ENCODE results near the gene ZNF778. TPM values are rescaled to one million over a fixed set of nuclear protein-coding genes. Genes with fewer than 3 reads are reported as not detected.

ZNF778 gene
- total and polyA plus RNA-seq, 2 of the 13 experiments (the other 11 are each of a cell fraction or from before 2014, with no cell fraction given) = 3.8 to 7.2 TPM

DNA sequence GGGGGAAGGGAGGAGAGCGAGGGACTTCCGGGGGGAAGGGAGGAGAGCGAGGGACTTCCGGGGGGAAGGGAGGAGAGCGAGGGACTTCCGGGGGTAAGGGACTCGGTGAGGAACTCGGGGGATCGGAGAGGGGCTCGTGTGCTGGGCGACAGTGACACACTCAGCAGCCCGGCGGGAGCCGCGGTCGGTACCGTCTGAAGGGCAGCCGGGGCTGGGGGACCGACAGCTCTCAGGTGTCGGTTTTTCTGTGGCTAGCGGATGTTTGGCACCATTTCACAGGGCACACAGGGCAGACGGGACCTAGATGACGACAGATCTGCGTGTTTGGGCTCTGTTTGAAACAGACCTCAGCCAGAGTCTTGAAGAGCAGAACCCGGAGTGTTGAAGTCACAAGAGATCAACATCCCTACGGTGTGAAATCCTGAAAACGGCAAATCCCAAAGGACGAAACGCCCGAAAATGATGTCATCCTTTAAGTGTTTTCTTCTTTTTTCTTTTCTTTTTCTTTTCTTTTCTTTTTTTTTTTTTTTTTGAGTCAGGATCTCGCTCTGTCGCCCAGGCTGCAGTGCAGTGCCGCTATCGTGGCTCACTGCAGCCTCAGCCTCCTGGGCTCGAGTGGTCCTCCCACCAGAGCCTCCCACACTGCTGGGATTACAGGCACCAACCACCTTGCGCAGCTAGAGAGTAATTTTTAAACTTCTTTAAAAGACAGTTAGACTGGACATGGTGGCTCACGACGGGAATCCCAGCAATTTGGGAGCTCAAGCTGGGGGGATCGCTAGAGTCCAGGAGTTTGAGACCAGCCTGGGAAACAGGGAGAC lies 23.9 kb downstream of the ZNF778 start (continued):
- TF ChIP-seq FOXK2 (IDR thresholded peaks at IDR 0.05) (no peak), ZFP62 (CRISPR knock-in tag; IDR thresholded peaks at IDR 0.05) (no peak), ZNF713 (CRISPR knock-in tag; IDR thresholded peaks at IDR 0.05) (0 out of 2 replicates have a peak, but pooled peaks have one; percentile 26), ZNF446 (CRISPR knock-in tag; IDR thresholded peaks at IDR 0.05) (no peak), ZNF770 (CRISPR knock-in tag; IDR thresholded peaks at IDR 0.05) (peak; percentile 91), ZNF30 (CRISPR knock-in tag; IDR thresholded peaks at IDR 0.05) (no peak), ZNF577 (CRISPR knock-in tag; IDR thresholded peaks at IDR 0.05; ENCODE audit: borderline replicate concordance, low read depth) (no peak), ZNF362 (CRISPR knock-in tag; IDR thresholded peaks at IDR 0.05; ENCODE audit: borderline replicate concordance) (peak; percentile 55; the same call in 1 of the 2 replicates), ZFAT (CRISPR knock-in tag; conservative IDR thresholded peaks at IDR 0.05) (no peak), ZKSCAN5 (CRISPR knock-in tag; IDR thresholded peaks at IDR 0.05) (peak; percentile 17; the same call in 1 of the 2 replicates), PATZ1 (CRISPR knock-in tag; IDR thresholded peaks at IDR 0.05) (peak; percentile 82), REXO4 (CRISPR knock-in tag; IDR thresholded peaks at IDR 0.05; ENCODE audit: borderline replicate concordance) (no peak), ZNF841 (CRISPR knock-in tag; IDR thresholded peaks at IDR 0.05; ENCODE audit: borderline replicate concordance) (no peak), CENPT (CRISPR knock-in tag; IDR thresholded peaks at IDR 0.05; ENCODE audit: low read depth) (no peak), BORCS8-MEF2B (CRISPR knock-in tag; IDR thresholded peaks at IDR 0.05) (peak; percentile 85), KAT8 (CRISPR knock-in tag; IDR thresholded peaks at IDR 0.05) (peak; percentile 98), ZNF674 (CRISPR knock-in tag; IDR thresholded peaks at IDR 0.05; ENCODE audit: low read depth) (no peak), ARNT2 (CRISPR knock-in tag; IDR thresholded peaks at IDR 0.05; ENCODE audit: low read depth) (peak; percentile 63), NFKBIZ (CRISPR knock-in tag; IDR thresholded peaks at IDR 0.05) (peak; percentile 78; the same call in 1 of the 2 replicates)
- TF ChIP-seq, protein P1, sequence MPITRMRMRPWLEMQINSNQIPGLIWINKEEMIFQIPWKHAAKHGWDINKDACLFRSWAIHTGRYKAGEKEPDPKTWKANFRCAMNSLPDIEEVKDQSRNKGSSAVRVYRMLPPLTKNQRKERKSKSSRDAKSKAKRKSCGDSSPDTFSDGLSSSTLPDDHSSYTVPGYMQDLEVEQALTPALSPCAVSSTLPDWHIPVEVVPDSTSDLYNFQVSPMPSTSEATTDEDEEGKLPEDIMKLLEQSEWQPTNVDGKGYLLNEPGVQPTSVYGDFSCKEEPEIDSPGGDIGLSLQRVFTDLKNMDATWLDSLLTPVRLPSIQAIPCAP (CRISPR knock-in tag; IDR thresholded peaks at IDR 0.05; ENCODE audit: low read depth) = no peak
- TF ChIP-seq, protein P2, sequence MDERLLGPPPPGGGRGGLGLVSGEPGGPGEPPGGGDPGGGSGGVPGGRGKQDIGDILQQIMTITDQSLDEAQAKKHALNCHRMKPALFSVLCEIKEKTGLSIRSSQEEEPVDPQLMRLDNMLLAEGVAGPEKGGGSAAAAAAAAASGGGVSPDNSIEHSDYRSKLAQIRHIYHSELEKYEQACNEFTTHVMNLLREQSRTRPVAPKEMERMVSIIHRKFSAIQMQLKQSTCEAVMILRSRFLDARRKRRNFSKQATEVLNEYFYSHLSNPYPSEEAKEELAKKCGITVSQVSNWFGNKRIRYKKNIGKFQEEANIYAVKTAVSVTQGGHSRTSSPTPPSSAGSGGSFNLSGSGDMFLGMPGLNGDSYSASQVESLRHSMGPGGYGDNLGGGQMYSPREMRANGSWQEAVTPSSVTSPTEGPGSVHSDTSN (CRISPR knock-in tag; IDR thresholded peaks at IDR 0.05) = peak; percentile 20; the same call in 1 of the 2 replicates
- TF ChIP-seq, protein P3, sequence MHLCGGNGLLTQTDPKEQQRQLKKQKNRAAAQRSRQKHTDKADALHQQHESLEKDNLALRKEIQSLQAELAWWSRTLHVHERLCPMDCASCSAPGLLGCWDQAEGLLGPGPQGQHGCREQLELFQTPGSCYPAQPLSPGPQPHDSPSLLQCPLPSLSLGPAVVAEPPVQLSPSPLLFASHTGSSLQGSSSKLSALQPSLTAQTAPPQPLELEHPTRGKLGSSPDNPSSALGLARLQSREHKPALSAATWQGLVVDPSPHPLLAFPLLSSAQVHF (CRISPR knock-in tag; IDR thresholded peaks at IDR 0.05) = no peak

Measured in HepG2 (cell line).